Activated CD4-positive, alpha-beta T cell treated with anti-CD3 and anti-CD28 coated beads for 36 hours (primary cell): ENCODE measurements around the gene FOXF2. TPM values are rescaled to one million over a fixed set of nuclear protein-coding genes. Genes with fewer than 3 reads are reported as not detected.
A peak's percentile ranks its signal among the peaks of the same experiment; 100 is the strongest.

Experiments
- ATAC-seq: fragments of 200-7000 bp; cut with Tn5 transposase; one replicate; pipeline ENCODE4 v1.10.0; 2021; ENCODE audit warnings: mild to moderate bottlenecking, moderate library complexity
- CTCF ChIA-PET: fragments of 350-600 bp; sonication (Branson Sonifier 250); formaldehyde crosslinking; loops from one replicate; lab custom pipeline; 2021; ENCODE audit warnings: antibody characterized with exemption; lab: Charles Lee
- POLR2A ChIA-PET: fragments of 350-600 bp; sonication (Branson Sonifier 250); formaldehyde crosslinking; loops from one replicate; lab custom pipeline; 2021; ENCODE audit warnings: antibody characterized with exemption, inconsistent platforms; lab: Charles Lee
- DNase-seq: peaks from one replicate; pipeline ENCODE4 v3.0.0-alpha.2; 2020
- H3K27ac Mint-ChIP-seq: one replicate; pipeline ENCODE4 v1.8.0; 2021; ENCODE audit warnings: mixed read lengths
- H3K27me3 Mint-ChIP-seq: one replicate; pipeline ENCODE4 v1.8.0; 2021; ENCODE audit warnings: mixed read lengths
- H3K36me3 Mint-ChIP-seq: one replicate; pipeline ENCODE4 v1.8.0; 2021; ENCODE audit warnings: low read depth, mixed read lengths
- H3K4me1 Mint-ChIP-seq: one replicate; pipeline ENCODE4 v1.8.0; 2021; ENCODE audit warnings: mixed read lengths
- H3K4me3 Mint-ChIP-seq: one replicate; pipeline ENCODE4 v1.8.0; 2021; ENCODE audit warnings: mild to moderate bottlenecking, moderate library complexity, mixed read lengths
- H3K9me3 Mint-ChIP-seq: one replicate; pipeline ENCODE4 v1.8.0; 2021; ENCODE audit warnings: low read depth, mixed read lengths
- intact Hi-C, 2 experiments: fragments of 100-400 bp; cut with DNase I in 1 of 2; cut with micrococcal nuclease in 1 of 2; formaldehyde crosslinking; loops; one replicate each; pipeline versions ENCODE4 v1.14.2 to v1.15.1; 2022 to 2024; cut with DNase I, micrococcal nuclease
- total RNA-seq, 2 experiments: library from RNA; stranded (reverse); gene quantifications; one replicate each; pipeline ENCODE4 v1.2.3, GENCODE V29; 2021

The FOXF2 gene
- total RNA-seq, 2 experiments from 2014 or later = not detected

DNA sequence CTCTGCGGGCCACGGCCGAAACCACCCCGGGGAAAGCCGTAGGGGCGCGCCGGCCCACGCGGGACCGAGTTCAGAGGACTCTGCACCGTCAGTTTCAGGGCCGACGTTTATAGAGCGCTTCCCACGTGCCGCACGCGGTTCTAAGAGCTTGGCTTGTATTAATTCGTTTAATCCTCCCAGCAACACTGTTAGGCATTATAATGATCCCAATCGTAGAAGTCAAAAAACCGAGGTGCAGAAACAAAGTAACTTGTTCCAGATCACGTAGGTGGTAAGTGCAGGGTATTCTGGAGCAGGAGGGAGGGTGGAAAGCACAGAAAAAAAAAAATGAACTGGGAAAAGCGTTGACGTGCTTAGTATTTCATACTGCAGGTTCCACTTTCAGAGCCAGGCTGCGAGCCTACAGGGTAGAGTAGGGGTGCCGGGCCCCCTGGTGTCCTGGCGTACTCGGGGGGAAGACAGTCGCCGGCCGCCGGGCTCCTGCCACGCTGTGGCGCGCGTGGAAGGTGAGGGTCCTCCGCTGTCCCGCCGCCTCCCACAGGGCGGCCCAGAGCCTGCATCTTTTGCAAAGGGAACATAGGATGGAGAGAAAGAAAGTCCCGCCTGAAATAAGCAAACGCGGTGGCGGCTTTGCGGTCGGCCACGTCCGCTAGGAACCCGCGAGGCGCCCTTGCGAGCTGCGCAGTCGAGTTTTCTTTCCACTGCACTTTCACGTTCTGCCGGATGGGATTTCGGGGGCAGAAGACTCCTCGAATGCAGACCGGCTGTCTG lies 10.2 kb upstream of the FOXF2 start:
- Mint-ChIP-seq H3K4me3 (peak overlapping the region; percentile 18), H3K4me1 (peaks cover 32% of the 10 kb centered on the region), H3K27me3 (peaks cover 65% of the 10 kb centered on the region), H3K27ac (no peak overlapping the region), H3K9me3 (no peaks in the 10 kb centered on the region), H3K36me3 (no peaks in the 10 kb centered on the region)
- DNase-seq (peak; percentile 56), ATAC-seq (peak; percentile 27)
- ChIA-PET POLR2A (no interaction called here), CTCF (interaction anchor here (0.9 kb wide), 1 partner anchor 581 kb away, joined by 3 read pairs; no protein-coding TSS in a partner anchor)
- intact Hi-C loops = loop anchor here (2.0 to 5.0 kb wide), 3 partner anchors 66 to 228 kb away; partner anchors contain the start of genes FOXQ1 (in 2 of the 2) and FOXC1 (in 1 of the 2)

GRCh38 chr6:1379788-1380147 lies 9.6 kb upstream of the FOXF2 start:
- Mint-ChIP-seq H3K4me3 (peak overlapping the region; percentile 18), H3K4me1 (peaks cover 33% of the 10 kb centered on the region), H3K36me3 (no peaks in the 10 kb centered on the region), H3K9me3 (no peaks in the 10 kb centered on the region), H3K27ac (no peak overlapping the region), H3K27me3 (peaks cover 64% of the 10 kb centered on the region)
- intact Hi-C loops = loop anchor here (2.0 to 5.0 kb wide), 8 partner anchors 67 to 987 kb away; partner anchors contain the start of genes FOXQ1 (in 2 of the 2), FOXC1 (in 1 of the 2) and IRF4 (in 1 of the 2)
- ChIA-PET POLR2A (no interaction called here), CTCF (interaction anchor here (0.6 to 0.9 kb wide), 2 partner anchors 100 to 582 kb away, joined by 3 read pairs; no protein-coding TSS in a partner anchor)
- DNase-seq (no peak), ATAC-seq (no peak)

DNA sequence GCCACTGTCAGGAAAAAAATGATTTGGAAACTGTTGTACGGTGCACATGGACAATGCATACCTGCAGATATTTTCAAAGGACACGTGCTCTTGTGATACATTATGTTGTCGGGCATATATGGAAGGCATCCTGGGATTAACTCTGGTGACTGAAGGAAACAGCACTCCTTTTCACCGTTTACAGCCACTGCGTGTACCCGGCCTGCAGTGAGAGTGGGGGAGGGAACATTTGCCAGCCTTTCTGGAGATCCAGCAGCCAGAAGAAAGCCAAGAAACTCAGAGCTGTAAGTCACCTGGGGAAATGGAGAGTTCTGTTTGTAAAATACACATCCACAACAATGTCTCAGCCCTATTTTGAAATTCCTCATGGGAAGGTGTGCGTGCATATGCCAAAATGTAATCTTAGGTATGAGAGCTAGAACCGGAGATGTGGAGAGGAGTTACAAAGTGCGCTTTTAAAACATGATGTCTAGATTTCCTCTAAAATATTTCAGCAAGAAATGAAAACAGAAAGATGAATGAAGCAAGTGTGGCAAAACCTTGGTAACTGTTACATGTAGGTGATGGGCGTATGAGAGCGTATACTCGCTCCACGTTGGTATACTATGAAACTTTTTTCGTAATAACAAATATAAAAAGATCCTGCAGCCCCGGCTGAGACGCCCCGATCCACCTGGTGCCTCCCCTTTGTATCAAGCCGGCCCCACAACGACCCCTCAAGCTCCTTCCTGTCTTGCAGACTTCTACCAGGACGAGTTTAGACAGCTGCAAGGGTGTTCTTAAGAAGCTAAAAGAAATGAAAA lies 8.6 kb upstream of the FOXF2 start:
- ChIA-PET POLR2A (no interaction called here), CTCF (interaction anchor here (0.6 to 1.1 kb wide), 16 partner anchors 11 to 1186 kb away, joined by 3 to 6 read pairs (median 3); no protein-coding TSS in a partner anchor)
- Mint-ChIP-seq H3K27me3 (peaks cover 68% of the 10 kb centered on the region), H3K4me3 (peak overlapping the region; percentile 10), H3K4me1 (peaks cover 38% of the 10 kb centered on the region), H3K36me3 (no peaks in the 10 kb centered on the region), H3K9me3 (no peaks in the 10 kb centered on the region), H3K27ac (no peak overlapping the region)
- no peak for ATAC-seq
- intact Hi-C loops = loop anchor here (1.0 to 5.0 kb wide), 7 partner anchors 474 to 989 kb away; partner anchors contain the start of gene IRF4 (in 1 of the 2)
- no peak for DNase-seq

- Mint-ChIP-seq H3K9me3 (no peaks in the 10 kb centered on the region), H3K36me3 (no peaks in the 10 kb centered on the region), H3K4me1 (peaks cover 38% of the 10 kb centered on the region), H3K27me3 (peaks cover 68% of the 10 kb centered on the region), H3K27ac (no peak overlapping the region), H3K4me3 (peak overlapping the region; percentile 10)
- ATAC-seq (peak; percentile 75), DNase-seq (peak; percentile 77)
- ChIA-PET CTCF (interaction anchor here (0.6 to 1.1 kb wide), 14 partner anchors 10 to 1187 kb away, joined by 3 to 6 read pairs (median 3); no protein-coding TSS in a partner anchor), POLR2A (no interaction called here)
- intact Hi-C loops = loop anchor here (1.0 to 5.0 kb wide), 7 partner anchors 474 to 989 kb away; partner anchors contain the start of gene IRF4 (in 1 of the 2)
Observed at GRCh38 chr6:1381481-1382330, 7.7 kb upstream of the FOXF2 start.

GRCh38 chr6:1382331-1382882 lies 7.0 kb upstream of the FOXF2 start:
- intact Hi-C loops = loop anchor here (5.0 kb wide), 5 partner anchors 475 to 990 kb away; partner anchors contain the start of gene IRF4 (in 1 of the 2)
- peaks cover 38% of the 10 kb centered on the region for H3K4me1 Mint-ChIP-seq
- H3K27ac Mint-ChIP-seq = no peak overlapping the region
- no peak overlapping the region for H3K4me3 Mint-ChIP-seq
- ChIA-PET CTCF (interaction anchor here (1.7 kb wide), 1 partner anchor 789 kb away, joined by 3 read pairs; no protein-coding TSS in a partner anchor), POLR2A (no interaction called here)
- H3K36me3 Mint-ChIP-seq = no peaks in the 10 kb centered on the region
- no peak for DNase-seq
- no peaks in the 10 kb centered on the region for H3K9me3 Mint-ChIP-seq
- no peak for ATAC-seq
- H3K27me3 Mint-ChIP-seq = peaks cover 70% of the 10 kb centered on the region

DNA sequence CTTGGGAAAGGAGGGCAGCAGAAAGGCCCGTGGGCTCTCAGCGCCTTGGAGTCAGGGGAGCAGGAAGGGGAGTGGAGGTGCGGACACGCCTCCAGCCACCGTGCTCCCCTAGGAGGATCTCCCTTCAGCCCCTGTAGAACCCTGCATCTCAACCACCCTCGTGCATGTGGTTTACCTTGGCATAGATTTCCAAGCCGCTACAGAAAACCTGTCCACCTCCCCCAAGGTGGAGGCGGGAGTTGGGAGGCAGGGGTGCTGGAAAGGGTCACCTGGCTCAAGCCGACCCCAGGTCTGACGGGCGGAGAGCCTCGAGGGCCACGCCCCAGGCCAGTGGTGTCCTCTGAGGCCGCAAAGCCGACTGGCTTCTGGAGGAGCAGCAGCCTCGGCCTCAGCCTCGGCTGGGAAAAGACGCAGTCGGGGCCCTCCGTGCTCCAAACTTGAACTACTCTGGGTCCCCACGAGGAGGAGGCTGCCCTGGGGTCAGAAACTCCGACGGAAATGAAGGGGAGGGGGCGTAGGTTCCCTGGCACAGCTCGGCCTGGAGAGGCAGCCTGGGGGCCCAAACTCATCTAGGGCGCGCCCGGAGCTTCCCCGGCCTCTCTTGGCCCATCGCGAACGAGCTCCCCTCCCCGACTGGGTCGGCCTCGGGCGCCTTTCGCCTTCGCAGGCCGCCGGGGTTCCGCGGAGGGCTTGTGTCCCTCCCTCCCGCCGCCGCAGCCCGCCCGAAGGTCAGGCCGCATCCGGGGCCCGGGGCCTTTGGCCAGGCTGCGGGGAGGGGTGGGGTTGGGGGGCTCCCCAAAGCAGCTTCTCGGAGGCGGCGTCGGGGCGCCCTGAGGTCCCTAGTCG lies 6.3 kb upstream of the FOXF2 start:
- Mint-ChIP-seq H3K36me3 (no peaks in the 10 kb centered on the region), H3K9me3 (no peaks in the 10 kb centered on the region), H3K4me1 (peaks cover 35% of the 10 kb centered on the region), H3K27me3 (peaks cover 69% of the 10 kb centered on the region), H3K27ac (no peak overlapping the region), H3K4me3 (no peak overlapping the region)
- intact Hi-C loops = loop anchor here (5.0 kb wide), 5 partner anchors 476 to 991 kb away; partner anchors contain the start of gene IRF4 (in 1 of the 2)
- ChIA-PET POLR2A (no interaction called here), CTCF (interaction anchor here (0.6 to 1.7 kb wide), 7 partner anchors 14 to 790 kb away, joined by 3 to 4 read pairs (median 3); no protein-coding TSS in a partner anchor)
- DNase-seq (no peak), ATAC-seq (no peak)

GRCh38 chr6:1383729-1384548 lies 5.4 kb upstream of the FOXF2 start:
- Mint-ChIP-seq H3K4me3 (no peak overlapping the region), H3K27ac (no peak overlapping the region), H3K4me1 (peaks cover 40% of the 10 kb centered on the region), H3K27me3 (peaks cover 72% of the 10 kb centered on the region), H3K9me3 (no peaks in the 10 kb centered on the region), H3K36me3 (no peaks in the 10 kb centered on the region)
- DNase-seq (no peak), ATAC-seq (no peak)
- intact Hi-C loops = loop anchor here (5.0 kb wide), 5 partner anchors 477 to 992 kb away; partner anchors contain the start of gene IRF4 (in 1 of the 2)
- POLR2A ChIA-PET = no interaction called here
- CTCF ChIA-PET = interaction anchor here (0.6 to 1.7 kb wide), 7 partner anchors 13 to 790 kb away, joined by 3 to 4 read pairs (median 3); no protein-coding TSS in a partner anchor

GRCh38 chr6:1384549-1385128 lies 4.7 kb upstream of the FOXF2 start:
- Mint-ChIP-seq H3K4me1 (peaks cover 35% of the 10 kb centered on the region), H3K9me3 (no peaks in the 10 kb centered on the region), H3K27ac (no peak overlapping the region), H3K27me3 (peaks cover 69% of the 10 kb centered on the region), H3K36me3 (no peaks in the 10 kb centered on the region), H3K4me3 (no peak overlapping the region)
- intact Hi-C loops = loop anchor here (5.0 kb wide), 6 partner anchors 223 to 992 kb away; partner anchors contain the start of genes FOXC1 (in 1 of the 2) and IRF4 (in 1 of the 2)
- ATAC-seq = no peak
- no peak for DNase-seq
- ChIA-PET CTCF (no interaction called here), POLR2A (no interaction called here)
